Measurements from ENCODE around the gene ANKRD9. TPM values are rescaled to one million over a fixed set of nuclear protein-coding genes. Genes with fewer than 3 reads are reported as not detected.
A peak's percentile ranks its signal among the peaks of the same experiment; 100 is the strongest.
"Not testable (repeated sequence)": the region's sequence is repeated elsewhere in the genome, so short reads cannot be mapped to it uniquely, and the experiment has no call there.

ANKRD9 gene
- total and polyA plus RNA-seq, 2 experiments from 2014 or later, result 46.5 to 90.7 TPM

DNA sequence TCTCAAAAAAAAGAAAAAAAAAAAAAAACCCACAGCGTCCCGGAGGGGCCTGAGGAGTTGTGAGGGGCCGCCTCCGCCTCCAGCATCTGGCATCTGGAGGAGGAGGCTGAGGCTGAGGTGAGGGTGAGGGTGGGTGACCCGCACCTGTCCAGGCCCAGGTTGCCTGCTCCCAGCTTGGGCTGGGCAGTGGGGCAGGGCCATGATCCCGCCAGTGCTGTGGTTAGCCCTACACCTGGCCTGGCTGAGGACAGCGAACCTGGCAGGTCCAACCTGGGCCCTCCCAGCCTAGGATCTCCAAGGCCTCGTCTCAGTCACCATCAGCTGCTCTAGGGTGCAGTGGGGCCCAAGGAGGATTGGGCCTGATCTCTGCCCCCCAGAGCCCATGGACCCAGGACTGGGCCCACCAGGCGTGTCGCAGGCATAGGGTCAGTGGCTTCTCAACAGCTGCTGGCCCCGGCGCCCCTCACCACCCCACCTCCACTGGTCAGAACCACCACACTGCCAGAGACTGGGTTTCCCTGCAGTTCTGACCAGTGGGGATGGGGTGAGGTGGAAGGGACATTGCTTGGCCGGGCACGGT, 46.6 kb upstream of the ANKRD9 start:
- Histone ChIP-seq H3K27me3 (no peaks in the 10 kb centered on the region), H2AFZ (no peak overlapping the region), H3K36me3 (replicated peaks; ENCODE audit: insufficient read depth, low read depth) (no peaks in the 10 kb centered on the region), H3K9me3 (ENCODE audit: low read depth) (no peaks in the 10 kb centered on the region), H3K79me2 (no peaks in the 10 kb centered on the region), H3K9me2 (replicated peaks; ENCODE audit: insufficient read depth) (no peaks in the 10 kb centered on the region), H3K4me3 (no peak overlapping the region), H3K4me2 (peak overlapping the region; percentile 93), H4K20me1 (ENCODE audit: insufficient read depth, poor library complexity, severe bottlenecking) (no peaks in the 10 kb centered on the region), H3K27ac (no peak overlapping the region), H3K4me1 (ENCODE audit: insufficient read depth) (peaks cover 26% of the 10 kb centered on the region)
- TF ChIP-seq, protein P1, sequence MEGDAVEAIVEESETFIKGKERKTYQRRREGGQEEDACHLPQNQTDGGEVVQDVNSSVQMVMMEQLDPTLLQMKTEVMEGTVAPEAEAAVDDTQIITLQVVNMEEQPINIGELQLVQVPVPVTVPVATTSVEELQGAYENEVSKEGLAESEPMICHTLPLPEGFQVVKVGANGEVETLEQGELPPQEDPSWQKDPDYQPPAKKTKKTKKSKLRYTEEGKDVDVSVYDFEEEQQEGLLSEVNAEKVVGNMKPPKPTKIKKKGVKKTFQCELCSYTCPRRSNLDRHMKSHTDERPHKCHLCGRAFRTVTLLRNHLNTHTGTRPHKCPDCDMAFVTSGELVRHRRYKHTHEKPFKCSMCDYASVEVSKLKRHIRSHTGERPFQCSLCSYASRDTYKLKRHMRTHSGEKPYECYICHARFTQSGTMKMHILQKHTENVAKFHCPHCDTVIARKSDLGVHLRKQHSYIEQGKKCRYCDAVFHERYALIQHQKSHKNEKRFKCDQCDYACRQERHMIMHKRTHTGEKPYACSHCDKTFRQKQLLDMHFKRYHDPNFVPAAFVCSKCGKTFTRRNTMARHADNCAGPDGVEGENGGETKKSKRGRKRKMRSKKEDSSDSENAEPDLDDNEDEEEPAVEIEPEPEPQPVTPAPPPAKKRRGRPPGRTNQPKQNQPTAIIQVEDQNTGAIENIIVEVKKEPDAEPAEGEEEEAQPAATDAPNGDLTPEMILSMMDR (IDR thresholded peaks at IDR 0.05; ENCODE audit: poor library complexity), result no peak
- TF ChIP-seq EZH2 (IDR thresholded peaks at IDR 0.05; ENCODE audit: borderline replicate concordance) (no peak), EZH2phosphoT487 (IDR thresholded peaks at IDR 0.05; ENCODE audit: low read depth, severe bottlenecking, unreplicated experiment) (no peak)
- DNase-seq (ENCODE audit: low spot score), result no peak
- 98% methylated on average over 14 of the region's 14 CpGs for WGBS (ENCODE audit: low lambda C conversion rate, missing lambda C conversion rate)

GRCh38 chr14:102554821-102555819, 45.5 kb upstream of the ANKRD9 start:
- WGBS (ENCODE audit: low lambda C conversion rate, missing lambda C conversion rate), result 16% methylated on average over 52 of the region's 94 CpGs
- Histone ChIP-seq H3K36me3 (replicated peaks; ENCODE audit: insufficient read depth, low read depth) (no peaks in the 10 kb centered on the region), H3K79me2 (no peaks in the 10 kb centered on the region), H2AFZ (peak overlapping the region; percentile 90), H3K4me3 (peak overlapping the region; percentile 92), H3K27ac (peak overlapping the region; percentile 75), H4K20me1 (ENCODE audit: insufficient read depth, poor library complexity, severe bottlenecking) (no peaks in the 10 kb centered on the region), H3K4me2 (peak overlapping the region; percentile 93), H3K9me3 (ENCODE audit: low read depth) (no peaks in the 10 kb centered on the region), H3K9me2 (replicated peaks; ENCODE audit: insufficient read depth) (no peaks in the 10 kb centered on the region), H3K27me3 (no peaks in the 10 kb centered on the region), H3K4me1 (ENCODE audit: insufficient read depth) (peaks cover 26% of the 10 kb centered on the region)
- TF ChIP-seq EZH2 (IDR thresholded peaks at IDR 0.05; ENCODE audit: borderline replicate concordance), result no peak
- TF ChIP-seq, protein P1 (IDR thresholded peaks at IDR 0.05; ENCODE audit: poor library complexity), result no peak
- no peak for TF ChIP-seq EZH2phosphoT487 (IDR thresholded peaks at IDR 0.05; ENCODE audit: low read depth, severe bottlenecking, unreplicated experiment)
- DNase-seq (ENCODE audit: low spot score), result peak; percentile 68

GRCh38 chr14:102551995-102552705, 42.6 kb upstream of the ANKRD9 start:
- peak overlapping the region; percentile 79 for H3K27ac ChIP-seq
- peaks cover 40% of the 10 kb centered on the region for H3K4me1 ChIP-seq (ENCODE audit: insufficient read depth)
- no peaks in the 10 kb centered on the region for H3K9me2 ChIP-seq (replicated peaks; ENCODE audit: insufficient read depth)
- H3K79me2 ChIP-seq, result no peaks in the 10 kb centered on the region
- no peak overlapping the region for H2AFZ ChIP-seq
- H3K27me3 ChIP-seq, result no peaks in the 10 kb centered on the region
- DNase-seq (ENCODE audit: low spot score), result peak; percentile 69
- no peaks in the 10 kb centered on the region for H3K36me3 ChIP-seq (replicated peaks; ENCODE audit: insufficient read depth, low read depth)
- H4K20me1 ChIP-seq (ENCODE audit: insufficient read depth, poor library complexity, severe bottlenecking), result no peaks in the 10 kb centered on the region
- H3K4me2 ChIP-seq, result peak overlapping the region; percentile 63
- TF ChIP-seq EZH2 (IDR thresholded peaks at IDR 0.05; ENCODE audit: borderline replicate concordance), result no peak
- TF ChIP-seq, protein P1 (IDR thresholded peaks at IDR 0.05; ENCODE audit: poor library complexity), result no peak
- TF ChIP-seq EZH2phosphoT487 (IDR thresholded peaks at IDR 0.05; ENCODE audit: low read depth, severe bottlenecking, unreplicated experiment), result no peak
- WGBS (ENCODE audit: low lambda C conversion rate, missing lambda C conversion rate), result 70% methylated on average over 14 of the region's 14 CpGs
- no peak overlapping the region for H3K4me3 ChIP-seq
- no peaks in the 10 kb centered on the region for H3K9me3 ChIP-seq (ENCODE audit: low read depth)

GRCh38 chr14:102550927-102551401, 41.4 kb upstream of the ANKRD9 start:
- H3K9me2 ChIP-seq (replicated peaks; ENCODE audit: insufficient read depth); H3K79me2 ChIP-seq; H3K27me3 ChIP-seq; H3K36me3 ChIP-seq (replicated peaks; ENCODE audit: insufficient read depth, low read depth); DNase-seq (ENCODE audit: low spot score); H3K4me2 ChIP-seq; H3K4me3 ChIP-seq; H3K9me3 ChIP-seq (ENCODE audit: low read depth); H2AFZ ChIP-seq; H4K20me1 ChIP-seq (ENCODE audit: insufficient read depth, poor library complexity, severe bottlenecking): not testable (repeated sequence)
- 54% methylated on average over 3 of the region's 3 CpGs for WGBS (ENCODE audit: low lambda C conversion rate, missing lambda C conversion rate)
- H3K4me1 ChIP-seq (ENCODE audit: insufficient read depth), result peaks cover 48% of the 10 kb centered on the region
- H3K27ac ChIP-seq, result peak overlapping the region; percentile 79

Data from hepatocyte (in vitro differentiated cells).